ENCODE results near the gene LRCOL1.

GRCh38 chr12:132606927-132607326 lies 3.5 kb downstream of the LRCOL1 start:
- no peak for TF ChIP-seq REST (IDR thresholded peaks at IDR 0.05; ENCODE audit: unreplicated experiment)
- TF ChIP-seq CTCF (conservative IDR thresholded peaks at IDR 0.05; ENCODE audit: low read depth in 2 of 2): no peak
- no peak for TF ChIP-seq EZH2 (IDR thresholded peaks at IDR 0.05; ENCODE audit: low read depth, unreplicated experiment)
- no peak for TF ChIP-seq CREB1 (CRISPR knock-in tag; IDR thresholded peaks at IDR 0.05; ENCODE audit: low read depth)
- TF ChIP-seq POLR2AphosphoS5 (IDR thresholded peaks at IDR 0.05; ENCODE audit: low read depth): no peak
